Kidney epithelial cell (primary cell): ENCODE results near the gene ANKRD9. TPM values are rescaled to one million over a fixed set of nuclear protein-coding genes. Genes with fewer than 3 reads are reported as not detected.

Experiments used
- DNase-seq: peaks from one replicate; pipeline ENCODE4 v3.0.0-alpha.2; 2010; ENCODE audit warnings: low read depth
- H3K27me3 ChIP-seq: 2 replicates; pipeline ENCODE4 v1.6.0; 2011; ENCODE audit warnings: low read length; ENCODE audit not compliant: control insufficient read depth, insufficient read depth
- H3K36me3 ChIP-seq: 2 replicates; pipeline ENCODE4 v1.5.1; 2011; ENCODE audit warnings: low read length; ENCODE audit not compliant: control insufficient read depth, insufficient read depth
- H3K4me3 ChIP-seq: 2 replicates; pipeline ENCODE4 v1.5.1; 2011; ENCODE audit warnings: low read depth, mild to moderate bottlenecking, control low read depth, low read length
- total RNA-seq: library from RNA; depleted of rRNA; stranded (reverse); fragments of >200 nt; gene quantifications from 2 replicates; pipeline ENCODE4 v1.2.3, GENCODE V29; 2015
- TF ChIP-seq, protein P1 (sequence below): IDR thresholded peaks from 2 replicates; pipeline ENCODE4 v1.5.1; 2011; ENCODE audit warnings: mild to moderate bottlenecking, moderate library complexity, low read length, control low read depth, inconsistent platforms; ENCODE audit not compliant: insufficient read depth, poor library complexity, severe bottlenecking

ANKRD9 gene
- total RNA-seq, 1 donor from 2014 or later: 35.6 TPM

DNA sequence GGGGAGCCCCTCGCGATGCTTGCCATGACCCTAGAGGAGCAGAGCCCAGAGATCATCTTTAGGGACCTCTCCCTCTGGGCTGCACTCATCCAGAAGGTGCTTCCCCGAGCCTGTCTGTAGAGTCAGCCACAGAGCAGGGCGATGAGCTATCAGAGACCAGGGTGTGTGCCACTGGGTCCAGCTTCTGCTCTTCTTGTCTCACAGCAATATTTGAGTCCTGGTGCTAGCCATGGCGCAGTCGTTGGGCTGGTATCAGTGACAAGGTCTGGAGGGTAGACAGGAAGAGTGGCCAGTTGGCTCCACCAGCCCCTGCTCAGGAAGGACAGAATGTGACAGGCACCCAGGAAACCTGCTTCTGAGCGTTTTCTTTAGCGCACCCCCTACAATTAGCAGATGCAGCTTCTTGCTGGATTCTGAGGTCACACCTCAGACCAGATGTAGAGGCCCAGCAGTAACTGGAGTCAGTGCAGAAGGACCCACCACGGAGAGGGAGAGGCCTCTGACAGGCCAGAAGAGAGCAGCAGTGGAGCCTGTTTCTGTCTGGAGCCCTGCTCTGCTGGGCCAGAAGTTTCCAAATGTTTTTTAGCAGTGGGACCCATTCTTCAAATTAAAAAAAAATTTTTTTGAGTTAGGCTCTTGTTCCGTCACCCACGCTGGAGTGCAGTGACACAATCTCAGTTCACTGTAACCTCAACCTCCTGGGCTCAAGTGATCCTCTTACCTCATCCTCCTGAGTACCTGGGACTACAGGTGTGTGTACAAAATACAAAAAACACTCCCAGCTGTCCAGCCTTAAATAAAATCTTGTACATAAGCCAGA lies 23.7 kb downstream of the ANKRD9 start:
- TF ChIP-seq, protein P1, sequence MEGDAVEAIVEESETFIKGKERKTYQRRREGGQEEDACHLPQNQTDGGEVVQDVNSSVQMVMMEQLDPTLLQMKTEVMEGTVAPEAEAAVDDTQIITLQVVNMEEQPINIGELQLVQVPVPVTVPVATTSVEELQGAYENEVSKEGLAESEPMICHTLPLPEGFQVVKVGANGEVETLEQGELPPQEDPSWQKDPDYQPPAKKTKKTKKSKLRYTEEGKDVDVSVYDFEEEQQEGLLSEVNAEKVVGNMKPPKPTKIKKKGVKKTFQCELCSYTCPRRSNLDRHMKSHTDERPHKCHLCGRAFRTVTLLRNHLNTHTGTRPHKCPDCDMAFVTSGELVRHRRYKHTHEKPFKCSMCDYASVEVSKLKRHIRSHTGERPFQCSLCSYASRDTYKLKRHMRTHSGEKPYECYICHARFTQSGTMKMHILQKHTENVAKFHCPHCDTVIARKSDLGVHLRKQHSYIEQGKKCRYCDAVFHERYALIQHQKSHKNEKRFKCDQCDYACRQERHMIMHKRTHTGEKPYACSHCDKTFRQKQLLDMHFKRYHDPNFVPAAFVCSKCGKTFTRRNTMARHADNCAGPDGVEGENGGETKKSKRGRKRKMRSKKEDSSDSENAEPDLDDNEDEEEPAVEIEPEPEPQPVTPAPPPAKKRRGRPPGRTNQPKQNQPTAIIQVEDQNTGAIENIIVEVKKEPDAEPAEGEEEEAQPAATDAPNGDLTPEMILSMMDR: no peak
- no peak overlapping the region for H3K4me3 ChIP-seq
- H3K27me3 ChIP-seq: no peaks in the 10 kb centered on the region
- no peaks in the 10 kb centered on the region for H3K36me3 ChIP-seq
- no peak for DNase-seq

DNA sequence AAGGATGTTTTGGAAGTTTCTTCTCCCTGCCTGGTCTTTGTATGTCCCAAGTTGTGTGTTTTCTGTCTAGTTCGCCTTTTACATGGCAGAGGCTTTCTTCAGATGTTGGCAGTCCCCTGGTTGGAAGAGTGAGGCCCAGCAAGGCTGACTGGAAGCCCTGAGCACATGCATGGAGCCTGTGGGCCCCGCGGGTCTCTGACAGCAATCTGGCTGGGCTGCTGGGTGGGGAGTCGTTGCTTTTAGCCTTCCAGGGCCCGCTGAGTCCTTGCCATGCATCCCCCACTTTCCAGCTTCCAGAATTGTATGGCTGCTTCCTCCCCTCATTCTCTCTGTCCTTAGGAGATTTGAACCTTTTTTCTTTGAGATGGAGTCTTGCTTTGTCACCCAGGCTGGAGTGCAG lies 25.3 kb downstream of the ANKRD9 start:
- no peaks in the 10 kb centered on the region for H3K27me3 ChIP-seq
- DNase-seq: no peak
- TF ChIP-seq, protein P1: no peak
- no peaks in the 10 kb centered on the region for H3K36me3 ChIP-seq
- no peak overlapping the region for H3K4me3 ChIP-seq

DNA sequence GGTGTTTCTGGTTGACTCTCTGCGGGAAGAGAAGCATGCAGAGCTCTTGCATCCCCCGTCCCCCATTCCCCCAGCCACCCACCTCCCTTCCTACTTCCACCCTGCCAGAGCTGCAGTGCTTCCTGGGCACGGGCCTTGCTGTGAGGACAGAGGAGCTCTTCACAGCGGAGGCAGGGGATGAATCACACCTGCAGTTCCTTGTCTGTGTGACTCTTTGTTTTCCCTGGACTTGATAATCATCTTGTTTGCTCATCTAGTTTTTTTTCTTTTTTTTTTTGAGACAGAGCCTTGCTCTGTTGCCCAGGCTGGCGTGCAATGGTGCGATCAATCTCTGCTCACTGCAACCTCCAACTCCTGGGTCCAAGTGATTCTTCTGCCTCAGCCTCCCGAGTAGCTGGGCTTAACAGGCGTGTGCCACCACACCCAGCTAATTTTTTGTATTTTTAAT lies 27.8 kb downstream of the ANKRD9 start:
- TF ChIP-seq, protein P1: no peak
- Histone ChIP-seq H3K4me3 (no peak overlapping the region), H3K36me3 (no peaks in the 10 kb centered on the region), H3K27me3 (no peaks in the 10 kb centered on the region)
- DNase-seq: peak; percentile 35

DNA sequence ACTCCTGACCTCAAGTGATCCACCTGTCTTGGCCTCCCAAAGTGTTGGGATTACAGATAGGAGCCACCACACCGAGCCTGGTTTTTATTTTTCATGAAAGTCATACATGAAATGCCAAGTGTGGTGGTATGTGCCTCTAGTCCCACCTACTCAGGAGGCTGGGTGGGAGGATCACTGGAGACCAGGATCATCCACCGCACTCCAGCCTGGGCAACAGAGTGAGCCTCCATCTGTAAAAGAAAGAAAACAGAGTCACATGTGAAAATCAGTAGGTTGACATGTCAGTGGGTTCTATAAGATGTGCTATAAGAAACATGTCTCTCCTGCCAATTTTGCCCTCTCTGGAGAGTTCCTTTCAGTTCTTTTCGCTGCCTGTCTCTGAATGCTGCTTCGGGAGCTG lies 28.2 kb downstream of the ANKRD9 start:
- H3K36me3 ChIP-seq: no peaks in the 10 kb centered on the region
- H3K4me3 ChIP-seq: no peak overlapping the region
- H3K27me3 ChIP-seq: no peaks in the 10 kb centered on the region
- no peak for DNase-seq
- TF ChIP-seq, protein P1: no peak

DNA sequence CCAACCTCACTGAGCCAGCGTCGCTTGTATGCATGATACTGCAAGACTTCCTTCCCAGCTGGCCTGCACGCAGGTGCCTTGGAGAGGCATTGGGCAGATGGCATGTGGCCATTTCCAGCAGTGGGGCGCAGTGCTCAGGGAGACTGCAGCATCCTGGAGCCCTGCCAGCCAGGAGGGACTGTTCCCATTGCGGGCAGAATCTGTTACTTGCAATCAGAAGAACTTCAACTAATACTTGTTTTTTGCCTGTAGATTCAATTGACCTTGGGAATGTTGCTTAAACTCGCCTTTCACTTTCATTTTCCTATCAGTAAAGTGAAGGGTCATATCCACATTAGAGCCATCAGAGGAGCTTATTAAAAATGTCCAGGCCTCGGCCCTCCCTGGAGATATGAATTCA lies 29.8 kb downstream of the ANKRD9 start:
- H3K27me3 ChIP-seq: no peaks in the 10 kb centered on the region
- no peak for DNase-seq
- no peak overlapping the region for H3K4me3 ChIP-seq
- no peaks in the 10 kb centered on the region for H3K36me3 ChIP-seq
- TF ChIP-seq, protein P1: no peak

DNA sequence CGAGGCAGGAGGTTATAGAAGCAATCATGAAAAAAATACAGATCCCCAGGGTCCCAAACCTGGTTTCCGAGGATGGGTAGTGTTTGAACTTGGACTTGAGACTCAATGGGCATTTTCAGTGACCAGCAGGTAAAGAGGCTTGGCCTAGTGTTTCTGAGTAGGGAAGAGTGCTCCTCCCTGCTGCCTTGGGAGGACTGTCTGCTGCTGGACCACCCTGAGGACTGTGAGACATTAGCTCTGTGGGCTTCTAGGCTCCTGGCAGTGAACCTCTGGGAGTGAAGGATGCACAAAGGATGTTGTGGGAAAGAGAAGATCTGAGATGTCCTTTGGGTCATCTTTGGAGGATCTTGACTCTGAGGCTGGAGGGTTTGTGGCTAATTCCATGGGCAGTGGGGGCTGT lies 30.5 kb downstream of the ANKRD9 start:
- Histone ChIP-seq H3K27me3 (no peaks in the 10 kb centered on the region), H3K4me3 (no peak overlapping the region), H3K36me3 (no peaks in the 10 kb centered on the region)
- no peak for DNase-seq
- TF ChIP-seq, protein P1: no peak
